ENCODE results near the gene AP4M1.

DNA sequence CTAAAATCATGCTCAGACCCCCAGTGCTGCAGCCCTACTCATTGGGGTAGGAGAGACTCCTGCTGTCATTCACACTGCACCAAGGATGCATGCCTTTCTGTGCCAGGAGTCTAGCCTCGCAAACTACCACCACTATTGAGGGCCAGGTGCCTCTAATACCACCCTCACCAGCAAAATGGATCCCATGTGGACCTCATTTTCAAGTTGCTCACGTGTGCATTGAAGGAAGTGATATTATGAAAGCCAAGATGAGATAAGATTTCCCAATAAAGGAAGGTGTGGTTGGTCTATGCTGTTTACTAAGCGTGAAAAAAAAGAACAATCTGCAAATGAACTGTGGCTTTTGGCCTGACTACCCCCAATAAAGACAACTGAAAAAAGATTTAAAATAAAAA, 40.1 kb downstream of the AP4M1 start:
- TF ChIP-seq POLR2A (IDR thresholded peaks at IDR 0.05; ENCODE audit: low read depth) (no peak), POLR2AphosphoS5 (IDR thresholded peaks at IDR 0.05) (no peak)
- TF ChIP-seq, protein P1, sequence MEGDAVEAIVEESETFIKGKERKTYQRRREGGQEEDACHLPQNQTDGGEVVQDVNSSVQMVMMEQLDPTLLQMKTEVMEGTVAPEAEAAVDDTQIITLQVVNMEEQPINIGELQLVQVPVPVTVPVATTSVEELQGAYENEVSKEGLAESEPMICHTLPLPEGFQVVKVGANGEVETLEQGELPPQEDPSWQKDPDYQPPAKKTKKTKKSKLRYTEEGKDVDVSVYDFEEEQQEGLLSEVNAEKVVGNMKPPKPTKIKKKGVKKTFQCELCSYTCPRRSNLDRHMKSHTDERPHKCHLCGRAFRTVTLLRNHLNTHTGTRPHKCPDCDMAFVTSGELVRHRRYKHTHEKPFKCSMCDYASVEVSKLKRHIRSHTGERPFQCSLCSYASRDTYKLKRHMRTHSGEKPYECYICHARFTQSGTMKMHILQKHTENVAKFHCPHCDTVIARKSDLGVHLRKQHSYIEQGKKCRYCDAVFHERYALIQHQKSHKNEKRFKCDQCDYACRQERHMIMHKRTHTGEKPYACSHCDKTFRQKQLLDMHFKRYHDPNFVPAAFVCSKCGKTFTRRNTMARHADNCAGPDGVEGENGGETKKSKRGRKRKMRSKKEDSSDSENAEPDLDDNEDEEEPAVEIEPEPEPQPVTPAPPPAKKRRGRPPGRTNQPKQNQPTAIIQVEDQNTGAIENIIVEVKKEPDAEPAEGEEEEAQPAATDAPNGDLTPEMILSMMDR (IDR thresholded peaks at IDR 0.05), result no peak
